Neuron (in vitro differentiated cells): ENCODE measurements around the gene SMYD3.

Source experiments
- H2AFZ ChIP-seq: one replicate; pipeline ENCODE4 v1.6.1; 2013; ENCODE audit warnings: low read depth, mild to moderate bottlenecking, inconsistent platforms, low read length, moderate library complexity
- H3K27me3 ChIP-seq: one replicate; pipeline ENCODE4 v1.6.1; 2013; ENCODE audit warnings: low read length; ENCODE audit not compliant: insufficient read depth
- H3K36me3 ChIP-seq: one replicate; pipeline ENCODE4 v1.6.1; 2013; ENCODE audit warnings: low read length; ENCODE audit not compliant: insufficient read depth
- H3K4me1 ChIP-seq: one replicate; pipeline ENCODE4 v1.6.1; 2013; ENCODE audit warnings: low read length; ENCODE audit not compliant: insufficient read depth
- H3K4me3 ChIP-seq: 2 replicates; pipeline ENCODE4 v1.5.1; 2013; ENCODE audit warnings: mild to moderate bottlenecking, low read length, moderate library complexity
- H3K9me3 ChIP-seq: one replicate; pipeline ENCODE4 v1.6.1; 2013; ENCODE audit warnings: low read length

The SMYD3 gene

DNA sequence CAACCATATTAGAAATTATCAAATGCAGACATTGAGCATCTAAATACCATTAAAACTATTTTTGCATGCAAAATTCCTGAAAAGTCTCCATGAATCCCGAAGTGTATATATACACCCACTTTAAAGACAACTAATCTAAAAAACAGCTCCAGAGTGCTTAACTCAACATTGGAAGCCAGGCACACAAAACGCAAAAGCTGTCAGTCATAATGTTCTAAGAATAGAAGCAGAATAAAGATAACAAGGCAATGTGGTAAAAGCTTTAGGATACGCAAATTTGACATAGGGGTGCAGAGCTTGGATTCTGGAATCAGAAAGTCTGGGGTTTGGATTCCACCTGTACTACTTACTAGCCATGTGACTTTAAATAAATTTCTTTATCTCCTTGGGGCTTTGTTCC, 62.5 kb downstream of the SMYD3 start:
- Histone ChIP-seq H3K9me3 (peaks cover 2% of the 10 kb centered on the region), H3K4me3 (no peak overlapping the region), H3K27me3 (no peaks in the 10 kb centered on the region), H2AFZ (no peak overlapping the region), H3K4me1 (no peaks in the 10 kb centered on the region), H3K36me3 (no peaks in the 10 kb centered on the region)

DNA sequence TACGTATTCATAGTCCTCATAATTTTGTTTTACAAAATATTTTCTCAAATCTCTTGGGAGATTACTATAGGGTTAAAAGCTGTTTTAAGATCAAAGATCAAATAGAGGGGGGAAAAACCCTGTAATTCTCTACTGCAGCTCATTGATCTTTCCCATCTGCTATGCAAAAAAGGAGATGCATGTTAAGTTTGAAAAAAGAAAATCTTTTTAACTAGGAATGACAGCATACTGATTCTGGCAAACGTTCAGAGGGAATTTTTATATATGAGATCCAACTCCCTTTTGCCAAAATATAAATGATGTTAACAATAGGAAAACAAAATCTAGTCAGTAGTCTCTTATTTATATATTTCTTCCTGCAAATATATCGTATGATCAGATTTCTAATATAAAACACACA, 69.1 kb downstream of the SMYD3 start:
- no peaks in the 10 kb centered on the region for H3K27me3 ChIP-seq
- H3K9me3 ChIP-seq, result no peaks in the 10 kb centered on the region
- no peak overlapping the region for H3K4me3 ChIP-seq
- H2AFZ ChIP-seq, result no peak overlapping the region
- no peaks in the 10 kb centered on the region for H3K4me1 ChIP-seq
- H3K36me3 ChIP-seq, result no peaks in the 10 kb centered on the region

DNA sequence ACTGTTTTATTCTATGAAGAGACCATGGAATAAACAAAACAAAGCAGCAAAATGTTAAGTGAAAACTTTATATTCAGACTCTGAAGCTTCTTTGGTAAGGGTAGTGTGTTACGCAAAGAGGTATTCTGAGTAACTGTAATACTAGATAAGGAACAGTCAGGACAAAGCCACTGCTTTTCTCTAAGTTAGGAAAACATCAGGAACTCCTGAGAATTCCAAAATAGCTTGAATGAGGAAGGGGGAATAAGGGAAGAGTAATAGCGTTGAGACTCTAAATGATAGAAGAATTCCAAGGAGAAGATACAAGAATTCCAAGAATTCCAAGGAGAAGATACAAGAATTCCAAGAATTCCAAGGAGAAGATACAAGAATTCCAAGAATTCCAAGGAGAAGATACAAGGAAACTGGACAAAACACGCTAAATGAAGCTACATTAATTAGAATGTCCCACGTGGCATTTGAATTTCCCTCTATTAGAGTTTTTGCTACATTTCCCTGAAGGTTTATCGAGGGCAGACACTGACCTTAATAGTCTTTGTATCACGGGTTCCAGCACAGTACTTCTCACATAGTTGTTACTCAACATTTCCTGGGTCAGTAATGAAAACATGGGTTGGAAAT, 71.5 kb downstream of the SMYD3 start:
- no peaks in the 10 kb centered on the region for H3K4me1 ChIP-seq
- no peaks in the 10 kb centered on the region for H3K9me3 ChIP-seq
- no peak overlapping the region for H3K4me3 ChIP-seq
- no peaks in the 10 kb centered on the region for H3K27me3 ChIP-seq
- H2AFZ ChIP-seq, result no peak overlapping the region
- no peaks in the 10 kb centered on the region for H3K36me3 ChIP-seq

DNA sequence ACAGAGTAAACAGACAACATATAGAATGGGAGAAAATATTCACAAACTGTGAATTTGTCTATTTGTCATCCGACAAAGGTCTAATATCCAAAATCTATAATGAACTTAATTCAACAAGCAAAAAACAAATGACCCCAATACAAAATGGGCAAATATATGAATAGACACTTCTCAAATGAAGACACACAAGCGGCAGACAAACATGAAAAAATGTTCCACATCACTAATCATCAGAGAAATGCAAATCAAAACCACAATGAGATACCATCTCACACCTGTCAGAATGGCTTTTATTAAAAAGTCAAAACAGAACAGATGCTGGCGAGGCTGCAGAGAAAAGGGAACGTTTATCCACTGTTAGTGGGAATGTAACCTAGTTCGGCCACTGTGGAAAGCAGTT, 72.7 kb downstream of the SMYD3 start:
- H3K27me3 ChIP-seq, result no peaks in the 10 kb centered on the region
- H2AFZ ChIP-seq, result no peak overlapping the region
- no peaks in the 10 kb centered on the region for H3K36me3 ChIP-seq
- no peaks in the 10 kb centered on the region for H3K9me3 ChIP-seq
- H3K4me1 ChIP-seq, result no peaks in the 10 kb centered on the region
- no peak overlapping the region for H3K4me3 ChIP-seq

DNA sequence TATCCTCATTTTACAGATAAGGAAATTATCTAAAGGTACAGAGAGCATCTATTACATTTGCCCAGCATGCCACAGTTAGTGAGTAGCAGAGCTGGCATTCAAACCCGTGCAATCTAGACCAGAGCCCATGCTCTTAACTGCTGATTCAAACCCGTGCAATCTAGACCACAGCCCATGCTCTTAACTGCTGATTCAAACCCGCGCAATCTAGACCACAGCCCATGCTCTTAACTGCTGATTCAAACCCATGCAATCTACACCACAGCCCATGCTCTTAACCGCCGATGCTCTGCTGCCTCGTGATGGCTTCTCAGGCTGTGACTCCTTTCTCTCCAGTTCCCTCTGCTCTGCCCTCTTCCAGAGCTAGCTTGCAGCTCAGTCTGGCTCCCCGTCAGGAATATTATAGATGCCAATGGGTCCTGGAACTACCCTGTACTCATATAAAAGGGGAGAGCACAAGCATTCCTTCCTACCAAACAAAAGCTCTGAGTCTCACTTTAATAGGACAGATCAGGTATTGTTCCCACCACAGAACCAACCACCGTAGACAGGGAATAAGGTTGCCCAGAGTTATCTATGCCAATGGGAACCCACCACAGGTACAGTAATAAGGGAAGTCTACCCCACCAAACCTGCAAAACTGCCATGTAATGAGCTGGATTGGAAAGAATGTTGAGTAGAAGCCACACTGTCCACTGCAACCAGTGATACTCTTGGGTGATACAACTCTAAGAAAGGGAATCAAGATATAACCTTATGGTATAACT, 78.4 kb downstream of the SMYD3 start:
- no peaks in the 10 kb centered on the region for H3K27me3 ChIP-seq
- H2AFZ ChIP-seq, result no peak overlapping the region
- no peaks in the 10 kb centered on the region for H3K9me3 ChIP-seq
- no peaks in the 10 kb centered on the region for H3K4me1 ChIP-seq
- H3K36me3 ChIP-seq, result no peaks in the 10 kb centered on the region
- H3K4me3 ChIP-seq, result no peak overlapping the region

DNA sequence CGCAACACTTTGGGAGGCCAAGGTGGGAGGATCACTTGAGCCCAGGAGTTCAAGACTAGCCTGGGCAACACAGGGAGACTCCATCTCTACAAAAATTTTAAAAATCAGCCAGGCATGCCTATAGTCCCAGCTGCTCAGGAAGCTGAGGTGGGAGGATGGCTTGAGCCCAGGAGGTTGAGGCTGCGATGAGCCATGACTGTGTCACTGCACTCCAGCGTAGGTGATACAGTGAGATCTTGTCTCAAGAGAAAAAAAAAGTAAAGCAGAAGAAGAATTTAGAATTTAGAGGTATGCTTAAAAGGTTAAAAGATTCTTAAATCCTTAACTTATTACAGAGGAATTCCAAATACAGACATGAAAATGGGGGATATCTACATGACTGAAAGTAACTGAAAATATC, 79.5 kb downstream of the SMYD3 start:
- Histone ChIP-seq H2AFZ (no peak overlapping the region), H3K36me3 (no peaks in the 10 kb centered on the region), H3K4me3 (no peak overlapping the region), H3K4me1 (no peaks in the 10 kb centered on the region), H3K9me3 (no peaks in the 10 kb centered on the region), H3K27me3 (no peaks in the 10 kb centered on the region)

DNA sequence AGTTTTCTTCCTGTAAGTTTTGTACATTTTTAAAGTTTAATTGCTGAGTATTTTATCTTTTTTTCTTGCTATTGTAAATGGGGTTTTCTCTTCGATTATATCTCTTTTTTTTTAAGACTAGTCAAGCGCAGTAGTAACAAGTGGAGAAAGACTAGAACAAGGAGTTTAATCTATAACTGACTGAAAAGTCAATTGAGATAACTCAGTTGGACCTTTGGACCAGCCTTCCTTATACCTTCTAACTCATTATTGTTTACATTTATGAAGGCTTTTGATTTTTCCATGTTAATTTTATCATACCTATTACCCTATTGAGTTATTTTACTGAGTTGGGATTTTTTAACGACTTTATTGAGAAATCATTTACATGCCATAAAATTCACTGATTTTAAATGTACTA, 81.2 kb downstream of the SMYD3 start:
- Histone ChIP-seq H3K4me3 (no peak overlapping the region), H3K4me1 (no peaks in the 10 kb centered on the region), H2AFZ (no peak overlapping the region)

DNA sequence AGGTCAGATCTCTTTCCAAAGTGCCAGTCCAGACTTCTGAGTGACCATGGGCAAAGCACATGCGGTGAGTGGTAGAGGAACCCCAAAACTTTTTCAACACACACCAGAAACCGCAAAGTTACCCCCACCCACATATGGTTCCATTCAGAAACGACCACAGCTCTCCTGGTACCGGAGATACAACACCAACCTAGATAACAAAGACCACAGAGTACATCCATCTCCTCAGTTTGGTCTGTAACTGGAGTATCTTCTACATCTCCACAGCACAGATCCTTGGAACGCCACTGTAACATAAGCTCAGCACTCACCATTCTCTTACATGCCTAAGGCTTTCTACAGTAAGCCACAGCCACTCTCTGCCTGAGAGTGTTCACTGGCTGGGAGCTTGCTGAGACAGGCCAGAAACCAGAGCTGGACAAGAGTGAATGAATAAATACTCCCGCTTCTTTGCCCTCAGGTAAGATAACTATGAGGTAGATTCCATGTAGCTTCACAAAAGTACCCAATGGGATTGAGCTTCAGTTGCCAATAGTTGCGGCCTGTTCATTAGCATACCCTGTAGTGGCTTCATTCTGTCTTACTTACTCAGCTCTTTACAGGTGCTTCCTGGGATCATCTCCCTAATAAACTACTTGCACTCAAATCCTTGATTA, 81.8 kb downstream of the SMYD3 start:
- no peaks in the 10 kb centered on the region for H3K36me3 ChIP-seq
- H3K4me1 ChIP-seq, result no peaks in the 10 kb centered on the region
- H3K9me3 ChIP-seq, result no peaks in the 10 kb centered on the region
- H2AFZ ChIP-seq, result no peak overlapping the region
- no peak overlapping the region for H3K4me3 ChIP-seq
- H3K27me3 ChIP-seq, result no peaks in the 10 kb centered on the region

More for the DNA sequence above, 81.2 kb downstream of the SMYD3 start:
- Histone ChIP-seq H3K27me3 (no peaks in the 10 kb centered on the region), H3K36me3 (no peaks in the 10 kb centered on the region), H3K9me3 (no peaks in the 10 kb centered on the region)

DNA sequence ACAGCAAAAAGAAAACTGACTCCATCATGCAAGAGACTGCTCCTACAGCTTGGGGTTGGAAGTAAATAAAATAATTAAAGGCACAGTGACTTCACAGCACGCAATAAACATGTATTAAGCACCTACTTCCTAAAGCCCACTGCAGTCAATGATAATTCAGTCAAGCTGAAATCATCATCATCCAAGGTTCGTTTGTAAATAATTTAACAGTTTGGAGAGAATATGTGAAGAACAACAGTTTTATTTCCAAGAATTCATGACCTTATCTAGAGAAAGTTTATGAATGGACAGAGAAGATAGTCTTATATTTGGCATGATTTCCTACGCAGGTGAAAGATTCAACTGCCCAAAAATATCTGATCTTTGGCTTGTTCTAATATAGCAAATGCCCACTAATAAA, 86.8 kb downstream of the SMYD3 start:
- Histone ChIP-seq H3K9me3 (peaks cover 6% of the 10 kb centered on the region), H3K4me1 (no peaks in the 10 kb centered on the region), H2AFZ (no peak overlapping the region), H3K4me3 (no peak overlapping the region), H3K36me3 (no peaks in the 10 kb centered on the region), H3K27me3 (no peaks in the 10 kb centered on the region)

DNA sequence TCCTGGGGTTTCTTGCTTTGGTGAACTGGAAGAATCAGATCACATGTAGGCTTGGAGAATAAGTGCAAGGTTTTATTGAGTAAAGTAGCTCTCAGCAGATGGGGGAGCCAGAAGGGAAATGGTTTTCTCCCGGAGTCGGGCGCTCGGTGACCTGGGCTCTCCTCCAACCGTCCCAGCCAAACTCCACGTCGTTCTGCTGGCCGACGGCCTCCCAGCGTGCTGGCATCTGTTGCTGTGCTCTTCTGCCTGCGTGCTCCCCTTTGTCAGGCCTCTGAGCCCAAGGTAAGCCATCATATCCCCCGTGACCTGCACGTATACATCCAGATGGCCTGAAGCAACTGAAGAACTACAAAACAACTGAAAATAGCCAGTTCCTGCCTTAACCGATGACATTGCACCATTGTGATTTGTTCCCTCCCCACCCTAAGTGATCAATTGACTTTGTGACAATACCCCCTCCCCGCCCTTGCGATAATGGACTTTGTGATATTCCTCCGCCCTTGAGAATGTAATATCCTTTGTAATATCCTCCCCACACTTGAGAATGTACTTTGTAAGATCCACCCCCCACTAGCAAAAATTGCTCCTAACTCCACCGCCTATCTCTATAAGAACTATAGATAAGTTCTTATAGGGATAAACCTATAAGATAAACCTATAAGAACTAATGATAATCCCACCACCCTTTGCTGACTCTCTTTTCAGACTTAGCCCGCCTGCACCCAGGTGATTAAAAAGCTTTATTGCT, 88.3 kb downstream of the SMYD3 start:
- no peaks in the 10 kb centered on the region for H3K4me1 ChIP-seq
- no peak overlapping the region for H2AFZ ChIP-seq
- no peaks in the 10 kb centered on the region for H3K27me3 ChIP-seq
- H3K9me3 ChIP-seq, result peaks cover 6% of the 10 kb centered on the region
- no peak overlapping the region for H3K4me3 ChIP-seq
- H3K36me3 ChIP-seq, result no peaks in the 10 kb centered on the region

DNA sequence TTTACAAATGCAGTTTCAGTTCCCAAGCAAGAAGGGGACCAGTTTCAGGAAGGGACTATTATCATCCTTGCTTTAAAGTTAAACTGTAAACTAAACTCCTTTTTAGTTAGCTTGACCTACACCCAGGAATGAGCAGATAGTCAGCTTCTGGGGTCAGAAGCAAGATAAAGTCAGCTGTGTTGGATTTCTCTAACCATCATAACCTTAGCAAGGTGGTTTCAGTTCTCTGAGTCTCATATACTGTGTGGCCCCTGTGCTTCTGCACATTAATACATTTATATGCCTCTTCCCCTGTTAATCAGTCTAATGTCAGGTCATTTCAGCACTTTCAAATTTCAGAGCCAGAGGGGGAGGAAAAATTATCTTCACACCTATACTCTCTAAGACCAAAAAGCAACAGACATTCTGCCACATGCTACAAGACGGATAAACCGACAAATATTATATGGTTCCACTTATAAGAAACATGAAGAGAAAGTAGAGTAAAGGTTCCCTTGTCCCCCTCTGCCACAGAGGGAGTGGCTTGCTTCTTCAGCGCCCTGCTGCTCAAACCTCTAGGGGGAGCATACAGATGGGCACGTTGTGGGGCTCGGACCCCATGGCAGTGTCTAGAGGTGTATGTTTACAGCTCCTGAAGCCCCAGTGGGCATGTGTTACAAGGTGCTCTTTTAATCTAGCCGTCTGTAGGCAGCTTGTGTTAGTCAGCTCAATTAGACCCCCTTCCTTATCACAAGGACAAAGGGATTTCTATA, 89.1 kb downstream of the SMYD3 start:
- H3K9me3 ChIP-seq, result peaks cover 6% of the 10 kb centered on the region
- H3K27me3 ChIP-seq, result no peaks in the 10 kb centered on the region
- H2AFZ ChIP-seq, result no peak overlapping the region
- no peak overlapping the region for H3K4me3 ChIP-seq
- no peaks in the 10 kb centered on the region for H3K4me1 ChIP-seq
- H3K36me3 ChIP-seq, result no peaks in the 10 kb centered on the region

DNA sequence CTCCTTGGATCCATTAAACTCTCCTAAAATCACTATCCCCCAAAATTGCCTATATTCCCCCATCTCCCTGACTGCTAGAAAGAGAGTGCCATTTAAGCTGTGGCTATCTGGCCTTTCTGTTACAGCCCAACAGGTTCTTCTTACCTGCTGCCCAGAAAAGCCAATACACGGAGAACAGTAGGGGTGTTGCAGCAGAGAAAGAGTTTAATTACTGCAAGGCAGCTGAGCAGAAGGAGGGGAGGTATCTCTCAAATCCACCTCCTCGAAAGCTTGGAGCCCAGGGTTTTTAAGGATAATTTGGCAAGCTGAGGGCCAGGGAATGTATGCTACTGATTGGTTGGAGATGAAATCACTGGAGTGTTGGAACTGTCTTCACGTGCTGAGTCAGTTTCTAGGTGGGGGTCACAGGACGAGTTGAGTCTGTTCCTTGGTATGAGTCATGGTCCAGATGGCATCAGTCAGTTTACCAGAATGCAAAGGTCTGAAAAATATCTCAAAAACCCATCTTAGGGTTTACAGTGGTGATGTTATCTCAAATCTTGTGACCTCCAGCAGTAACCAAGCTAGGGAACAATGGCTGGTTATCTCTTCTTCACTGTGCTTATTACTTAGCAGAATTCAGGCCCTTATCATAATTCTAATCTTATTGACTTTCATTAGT, 89.8 kb downstream of the SMYD3 start:
- Histone ChIP-seq H3K27me3 (no peaks in the 10 kb centered on the region), H2AFZ (no peak overlapping the region), H3K4me3 (no peak overlapping the region), H3K4me1 (no peaks in the 10 kb centered on the region), H3K36me3 (no peaks in the 10 kb centered on the region), H3K9me3 (peaks cover 6% of the 10 kb centered on the region)
